Measurements from ENCODE around the gene UNC93B1.
"Not testable (repeated sequence)": the region's sequence is repeated elsewhere in the genome, so short reads cannot be mapped to it uniquely, and the experiment has no call there.

Gene UNC93B1

GRCh38 chr11:67993821-67994220 lies 10.1 kb downstream of the UNC93B1 start:
- peak; percentile 52 for DNase-seq
- H3K27me3 ChIP-seq (ENCODE audit: insufficient read depth, low read depth, severe bottlenecking); H3K4me3 ChIP-seq (ENCODE audit: low read depth, low read length); H3K9me3 ChIP-seq (ENCODE audit: severe bottlenecking); H3K36me3 ChIP-seq; H3K27ac ChIP-seq: not testable (repeated sequence)
- TF ChIP-seq CTCF (IDR thresholded peaks at IDR 0.05; ENCODE audit: low read depth, low read length): peak; percentile 71

GRCh38 chr11:67991347-67992121 lies 12.4 kb downstream of the UNC93B1 start:
- not testable (repeated sequence) for H3K9me3 ChIP-seq (ENCODE audit: severe bottlenecking); H3K36me3 ChIP-seq; H3K4me3 ChIP-seq (ENCODE audit: low read depth, low read length); H3K27me3 ChIP-seq (ENCODE audit: insufficient read depth, low read depth, severe bottlenecking); DNase-seq; H3K27ac ChIP-seq

GRCh38 chr11:67990546-67991346 lies 13.2 kb downstream of the UNC93B1 start:
- not testable (repeated sequence) for H3K27ac ChIP-seq; H3K4me3 ChIP-seq (ENCODE audit: low read depth, low read length); DNase-seq; H3K9me3 ChIP-seq (ENCODE audit: severe bottlenecking); H3K36me3 ChIP-seq; H3K27me3 ChIP-seq (ENCODE audit: insufficient read depth, low read depth, severe bottlenecking)

GRCh38 chr11:67985302-67985701 lies 18.6 kb downstream of the UNC93B1 start:
- H3K9me3 ChIP-seq (ENCODE audit: severe bottlenecking); H3K27me3 ChIP-seq (ENCODE audit: insufficient read depth, low read depth, severe bottlenecking); DNase-seq; H3K27ac ChIP-seq; H3K4me3 ChIP-seq (ENCODE audit: low read depth, low read length); H3K36me3 ChIP-seq: not testable (repeated sequence)

GRCh38 chr11:67983951-67984350 lies 19.9 kb downstream of the UNC93B1 start:
- no peak for TF ChIP-seq CTCF (IDR thresholded peaks at IDR 0.05; ENCODE audit: low read depth, low read length)
- Histone ChIP-seq H3K36me3 (no peaks in the 10 kb centered on the region), H3K4me3 (ENCODE audit: low read depth, low read length) (no peak overlapping the region), H3K27me3 (ENCODE audit: insufficient read depth, low read depth, severe bottlenecking) (no peaks in the 10 kb centered on the region), H3K9me3 (ENCODE audit: severe bottlenecking) (no peaks in the 10 kb centered on the region), H3K27ac (no peak overlapping the region)
- DNase-seq: no peak

GRCh38 chr11:67982255-67982857 lies 21.5 kb downstream of the UNC93B1 start:
- H3K27ac ChIP-seq; H3K4me3 ChIP-seq (ENCODE audit: low read depth, low read length); H3K36me3 ChIP-seq; H3K27me3 ChIP-seq (ENCODE audit: insufficient read depth, low read depth, severe bottlenecking); H3K9me3 ChIP-seq (ENCODE audit: severe bottlenecking); DNase-seq: not testable (repeated sequence)

- not testable (repeated sequence) for H3K4me3 ChIP-seq (ENCODE audit: low read depth, low read length); DNase-seq; H3K27me3 ChIP-seq (ENCODE audit: insufficient read depth, low read depth, severe bottlenecking); H3K9me3 ChIP-seq (ENCODE audit: severe bottlenecking); H3K36me3 ChIP-seq; H3K27ac ChIP-seq
Observed at GRCh38 chr11:67981226-67981625, 22.7 kb downstream of the UNC93B1 start.

- not testable (repeated sequence) for DNase-seq; H3K36me3 ChIP-seq; H3K27ac ChIP-seq; H3K27me3 ChIP-seq (ENCODE audit: insufficient read depth, low read depth, severe bottlenecking); H3K9me3 ChIP-seq (ENCODE audit: severe bottlenecking); H3K4me3 ChIP-seq (ENCODE audit: low read depth, low read length)
Observed at GRCh38 chr11:67978766-67979418, 25.0 kb downstream of the UNC93B1 start.

GRCh38 chr11:67974746-67975145 lies 29.2 kb downstream of the UNC93B1 start:
- H3K36me3 ChIP-seq; H3K4me3 ChIP-seq (ENCODE audit: low read depth, low read length); H3K27me3 ChIP-seq (ENCODE audit: insufficient read depth, low read depth, severe bottlenecking); H3K27ac ChIP-seq; DNase-seq; H3K9me3 ChIP-seq (ENCODE audit: severe bottlenecking): not testable (repeated sequence)

- H3K4me3 ChIP-seq (ENCODE audit: low read depth, low read length); H3K36me3 ChIP-seq; H3K27ac ChIP-seq; H3K9me3 ChIP-seq (ENCODE audit: severe bottlenecking); DNase-seq; H3K27me3 ChIP-seq (ENCODE audit: insufficient read depth, low read depth, severe bottlenecking): not testable (repeated sequence)
Observed at GRCh38 chr11:67965830-67966348, 38.0 kb downstream of the UNC93B1 start.

- not testable (repeated sequence) for H3K27ac ChIP-seq; H3K36me3 ChIP-seq; H3K4me3 ChIP-seq (ENCODE audit: low read depth, low read length); H3K27me3 ChIP-seq (ENCODE audit: insufficient read depth, low read depth, severe bottlenecking); DNase-seq; H3K9me3 ChIP-seq (ENCODE audit: severe bottlenecking)
Observed at GRCh38 chr11:67964746-67965145, 39.2 kb downstream of the UNC93B1 start.

GRCh38 chr11:67963879-67964278 lies 40.0 kb downstream of the UNC93B1 start:
- not testable (repeated sequence) for H3K9me3 ChIP-seq (ENCODE audit: severe bottlenecking); H3K36me3 ChIP-seq; DNase-seq; H3K4me3 ChIP-seq (ENCODE audit: low read depth, low read length); H3K27me3 ChIP-seq (ENCODE audit: insufficient read depth, low read depth, severe bottlenecking); H3K27ac ChIP-seq

All from WERI-Rb-1 (cell line).